Mesendoderm (in vitro differentiated cells): ENCODE results near the gene ISLR2.

Experiments used
- DNase-seq: peaks from one replicate; pipeline ENCODE4 v3.0.0; 2013
- H2AK5ac ChIP-seq: 2 replicates; pipeline ENCODE4 v1.6.1; 2013; ENCODE audit warnings: low read length, inconsistent platforms
- H2BK120ac ChIP-seq: 2 replicates; pipeline ENCODE4 v1.6.1; 2013; ENCODE audit warnings: low read depth, mild to moderate bottlenecking, low read length, moderate library complexity, mixed read lengths
- H2BK15ac ChIP-seq: replicated peaks from 2 replicates; pipeline ENCODE4 v1.6.1; 2013; ENCODE audit warnings: low read depth, mild to moderate bottlenecking, moderate library complexity
- H2BK5ac ChIP-seq: 2 replicates; pipeline ENCODE4 v1.6.1; 2013; ENCODE audit warnings: low read length, inconsistent platforms
- H3K18ac ChIP-seq: 2 replicates; pipeline ENCODE4 v1.6.1; 2013; ENCODE audit warnings: mild to moderate bottlenecking, low read length, mixed read lengths
- H3K23ac ChIP-seq: one replicate; pipeline ENCODE4 v1.6.1; 2013; ENCODE audit warnings: low read length
- H3K27ac ChIP-seq: 2 replicates; pipeline ENCODE4 v1.5.1; 2013; ENCODE audit warnings: low read depth, mild to moderate bottlenecking, inconsistent platforms, low read length, moderate library complexity
- H3K27me3 ChIP-seq: 2 replicates; pipeline ENCODE4 v1.6.1; 2013; ENCODE audit warnings: low read length, control low read depth, mild to moderate bottlenecking, inconsistent platforms; ENCODE audit not compliant: insufficient read depth, poor library complexity
- H3K36me3 ChIP-seq: 2 replicates; pipeline ENCODE4 v1.6.1; 2013; ENCODE audit warnings: low read length, inconsistent platforms; ENCODE audit not compliant: control insufficient read depth, insufficient read depth
- H3K4ac ChIP-seq: one replicate; pipeline ENCODE4 v1.6.1; 2013; ENCODE audit warnings: low read depth, mild to moderate bottlenecking, low read length, moderate library complexity
- H3K4me1 ChIP-seq: 2 replicates; pipeline ENCODE4 v1.6.1; 2013; ENCODE audit warnings: low read depth, low read length, inconsistent platforms; ENCODE audit not compliant: control insufficient read depth
- H3K4me2 ChIP-seq: 2 replicates; pipeline ENCODE4 v1.6.1; 2013; ENCODE audit warnings: low read length
- H3K4me3 ChIP-seq: 2 replicates; pipeline ENCODE4 v1.5.1; 2013; ENCODE audit warnings: mild to moderate bottlenecking, low read length
- H3K56ac ChIP-seq: one replicate; pipeline ENCODE4 v1.6.1; 2013; ENCODE audit warnings: low read length
- H3K79me1 ChIP-seq: 2 replicates; pipeline ENCODE4 v1.6.1; 2013; ENCODE audit warnings: low read length, inconsistent platforms
- H3K79me2 ChIP-seq: 2 replicates; pipeline ENCODE4 v1.6.1; 2013; ENCODE audit warnings: mild to moderate bottlenecking, low read length; ENCODE audit not compliant: control insufficient read depth, insufficient read depth
- H3K9ac ChIP-seq: 2 replicates; pipeline ENCODE4 v1.6.1; 2013; ENCODE audit warnings: low read length, inconsistent platforms
- H4K5ac ChIP-seq: one replicate; pipeline ENCODE4 v1.6.1; 2013; ENCODE audit warnings: low read length
- H4K8ac ChIP-seq: one replicate; pipeline ENCODE4 v1.6.1; 2013; ENCODE audit warnings: low read depth, mild to moderate bottlenecking, control low read depth, low read length, moderate library complexity
- WGBS: extraction: QIAGEN DNeasy Blood & Tissue Kit; methylation state at CpG from one replicate; pipeline ENCODE4 v1.1.7; 2013; ENCODE audit warnings: low lambda C conversion rate, missing lambda C conversion rate; ENCODE audit not compliant: insufficient coverage; ENCODE audit errors: extremely low coverage; 5-methylcytosine and 5-hydroxymethylcytosine counted together

Gene ISLR2

GRCh38 chr15:74178326-74179100 lies 48.1 kb downstream of the ISLR2 start:
- no peak overlapping the region for H3K23ac ChIP-seq
- no peaks in the 10 kb centered on the region for H3K79me1 ChIP-seq
- H2AK5ac ChIP-seq: no peak overlapping the region
- H2BK15ac ChIP-seq: no peak overlapping the region
- H3K79me2 ChIP-seq: no peaks in the 10 kb centered on the region
- no peak overlapping the region for H4K5ac ChIP-seq
- no peaks in the 10 kb centered on the region for H3K36me3 ChIP-seq
- H2BK5ac ChIP-seq: no peak overlapping the region
- no peak overlapping the region for H3K9ac ChIP-seq
- H3K18ac ChIP-seq: no peak overlapping the region
- DNase-seq: no peak
- no peak overlapping the region for H3K4ac ChIP-seq
- no peak overlapping the region for H2BK120ac ChIP-seq
- no peak overlapping the region for H3K4me3 ChIP-seq
- no peaks in the 10 kb centered on the region for H3K27me3 ChIP-seq
- H4K8ac ChIP-seq: no peak overlapping the region
- no peak overlapping the region for H3K4me2 ChIP-seq
- WGBS: no CpG with 5 or more reads among the region's 7 CpGs
- peaks cover 3% of the 10 kb centered on the region for H3K4me1 ChIP-seq
- H3K27ac ChIP-seq: no peak overlapping the region
- no peak overlapping the region for H3K56ac ChIP-seq

- Histone ChIP-seq H3K79me1 (no peaks in the 10 kb centered on the region), H3K4me1 (no peaks in the 10 kb centered on the region), H3K4me3 (no peak overlapping the region), H4K5ac (no peak overlapping the region), H3K27me3 (no peaks in the 10 kb centered on the region), H3K18ac (no peak overlapping the region), H2BK120ac (no peak overlapping the region), H3K56ac (no peak overlapping the region), H3K4ac (no peak overlapping the region), H3K36me3 (no peaks in the 10 kb centered on the region), H3K4me2 (no peak overlapping the region), H3K23ac (no peak overlapping the region), H2BK5ac (no peak overlapping the region), H3K9ac (no peak overlapping the region), H3K79me2 (no peaks in the 10 kb centered on the region), H2BK15ac (no peak overlapping the region), H3K27ac (no peak overlapping the region), H4K8ac (no peak overlapping the region), H2AK5ac (no peak overlapping the region)
- no CpG with 5 or more reads among the region's 13 CpGs for WGBS
- no peak for DNase-seq
Observed at GRCh38 chr15:74179101-74179841, 48.9 kb downstream of the ISLR2 start.

- no peak overlapping the region for H3K23ac ChIP-seq
Observed at GRCh38 chr15:74179983-74180880, 49.8 kb downstream of the ISLR2 start.

GRCh38 chr15:74180881-74181602 lies 50.7 kb downstream of the ISLR2 start:
- no peak for DNase-seq

More at GRCh38 chr15:74179983-74180880, 49.8 kb downstream of the ISLR2 start:
- no peaks in the 10 kb centered on the region for H3K27me3 ChIP-seq
- H2BK15ac ChIP-seq: no peak overlapping the region
- H2AK5ac ChIP-seq: no peak overlapping the region
- H2BK5ac ChIP-seq: no peak overlapping the region
- no CpG with 5 or more reads among the region's 17 CpGs for WGBS
- no peaks in the 10 kb centered on the region for H3K36me3 ChIP-seq
- no peak overlapping the region for H3K27ac ChIP-seq
- no peak overlapping the region for H3K4ac ChIP-seq
- H3K4me3 ChIP-seq: no peak overlapping the region
- H4K5ac ChIP-seq: no peak overlapping the region
- peak; percentile 28 for DNase-seq
- no peak overlapping the region for H2BK120ac ChIP-seq
- no peak overlapping the region for H3K4me2 ChIP-seq
- no peak overlapping the region for H4K8ac ChIP-seq
- H3K79me1 ChIP-seq: no peaks in the 10 kb centered on the region
- H3K18ac ChIP-seq: no peak overlapping the region
- H3K79me2 ChIP-seq: no peaks in the 10 kb centered on the region
- H3K9ac ChIP-seq: no peak overlapping the region
- no peak overlapping the region for H3K56ac ChIP-seq
- no peaks in the 10 kb centered on the region for H3K4me1 ChIP-seq

GRCh38 chr15:74182131-74182530 lies 51.7 kb downstream of the ISLR2 start:
- Histone ChIP-seq H3K23ac (no peak overlapping the region), H2AK5ac (no peak overlapping the region), H3K36me3 (no peaks in the 10 kb centered on the region), H3K4me3 (no peak overlapping the region), H3K27me3 (no peaks in the 10 kb centered on the region), H3K9ac (no peak overlapping the region), H4K5ac (no peak overlapping the region), H3K79me1 (no peaks in the 10 kb centered on the region), H4K8ac (no peak overlapping the region), H3K56ac (no peak overlapping the region), H3K79me2 (no peaks in the 10 kb centered on the region), H3K4ac (no peak overlapping the region), H2BK5ac (no peak overlapping the region), H3K27ac (no peak overlapping the region), H3K4me1 (no peaks in the 10 kb centered on the region), H2BK15ac (no peak overlapping the region), H3K18ac (no peak overlapping the region), H3K4me2 (no peak overlapping the region), H2BK120ac (no peak overlapping the region)
- WGBS: no CpG with 5 or more reads among the region's 8 CpGs
- no peak for DNase-seq

More at GRCh38 chr15:74180881-74181602, 50.7 kb downstream of the ISLR2 start:
- H3K18ac ChIP-seq: no peak overlapping the region
- no peaks in the 10 kb centered on the region for H3K79me1 ChIP-seq
- H3K27ac ChIP-seq: no peak overlapping the region
- no peak overlapping the region for H3K4ac ChIP-seq
- H3K27me3 ChIP-seq: no peaks in the 10 kb centered on the region
- H3K4me2 ChIP-seq: no peak overlapping the region
- no peak overlapping the region for H3K9ac ChIP-seq
- no peak overlapping the region for H2BK15ac ChIP-seq
- WGBS: no CpG with 5 or more reads among the region's 21 CpGs
- no peak overlapping the region for H4K8ac ChIP-seq
- H2AK5ac ChIP-seq: no peak overlapping the region
- H2BK120ac ChIP-seq: no peak overlapping the region
- no peaks in the 10 kb centered on the region for H3K4me1 ChIP-seq
- no peak overlapping the region for H3K56ac ChIP-seq
- no peak overlapping the region for H3K4me3 ChIP-seq
- H4K5ac ChIP-seq: no peak overlapping the region
- peak overlapping the region; percentile 70 for H3K23ac ChIP-seq
- H3K36me3 ChIP-seq: no peaks in the 10 kb centered on the region
- no peaks in the 10 kb centered on the region for H3K79me2 ChIP-seq
- H2BK5ac ChIP-seq: no peak overlapping the region
